H9 (cell line): ENCODE measurements around the gene ZBTB20. TPM values are rescaled to one million over a fixed set of nuclear protein-coding genes. Genes with fewer than 3 reads are reported as not detected.

Experiments
- DNase-seq: peaks from one replicate; pipeline ENCODE4 v3.0.0-alpha.2; 2017
- H2AFZ ChIP-seq: one replicate; pipeline ENCODE4 v1.6.1; 2013; ENCODE audit warnings: mild to moderate bottlenecking, low read length, control low read depth, moderate library complexity
- H2AK5ac ChIP-seq: 2 replicates; pipeline ENCODE4 v1.6.1; 2013; ENCODE audit warnings: low read length, control low read depth, mixed read lengths; ENCODE audit not compliant: insufficient read length
- H2BK120ac ChIP-seq: one replicate; pipeline ENCODE4 v1.6.1; 2013; ENCODE audit warnings: low read depth, mild to moderate bottlenecking, low read length, control low read depth, inconsistent platforms; ENCODE audit not compliant: poor library complexity, severe bottlenecking
- H2BK12ac ChIP-seq: 2 replicates; pipeline ENCODE4 v1.6.1; 2013; ENCODE audit warnings: low read length, control low read depth, mixed read lengths, low read depth; ENCODE audit not compliant: insufficient read length
- H2BK15ac ChIP-seq: 2 replicates; pipeline ENCODE4 v1.6.1; 2013; ENCODE audit warnings: low read depth, low read length, control low read depth
- H2BK20ac ChIP-seq: one replicate; pipeline ENCODE4 v1.6.1; 2013; ENCODE audit warnings: low read depth, mild to moderate bottlenecking, low read length, control low read depth, inconsistent platforms; ENCODE audit not compliant: poor library complexity, severe bottlenecking
- H2BK5ac ChIP-seq: 2 replicates; pipeline ENCODE4 v1.6.1; 2013; ENCODE audit warnings: low read length, control low read depth, mixed read lengths; ENCODE audit not compliant: insufficient read length
- H3K14ac ChIP-seq: 2 replicates; pipeline ENCODE4 v1.6.1; 2013; ENCODE audit warnings: low read length, control low read depth; ENCODE audit not compliant: insufficient read depth
- H3K18ac ChIP-seq: 2 replicates; pipeline ENCODE4 v1.6.1; 2013; ENCODE audit warnings: low read depth, mild to moderate bottlenecking, mixed read lengths, low read length, control low read depth; ENCODE audit not compliant: insufficient read length
- H3K23ac ChIP-seq: 2 replicates; pipeline ENCODE4 v1.6.1; 2013; ENCODE audit warnings: low read length, control low read depth, mixed read lengths, low read depth; ENCODE audit not compliant: insufficient read length
- H3K23me2 ChIP-seq: 2 replicates; pipeline ENCODE4 v1.6.1; 2013; ENCODE audit warnings: low read depth, mild to moderate bottlenecking, mixed read lengths, low read length, control low read depth; ENCODE audit not compliant: insufficient read length, poor library complexity, severe bottlenecking
- H3K27ac ChIP-seq: 2 replicates; pipeline ENCODE4 v1.5.1; 2013; ENCODE audit warnings: low read length, control low read depth, mixed read lengths, low read depth; ENCODE audit not compliant: insufficient read length
- H3K27me3 ChIP-seq: 2 replicates; pipeline ENCODE4 v1.6.1; 2013; ENCODE audit warnings: low read length, control low read depth, inconsistent platforms; ENCODE audit not compliant: insufficient read depth
- H3K4ac ChIP-seq: 2 replicates; pipeline ENCODE4 v1.6.1; 2013; ENCODE audit warnings: low read depth, mild to moderate bottlenecking, control low read depth, inconsistent platforms, low read length, moderate library complexity
- H3K4me1 ChIP-seq: 2 replicates; pipeline ENCODE4 v1.6.1; 2013; ENCODE audit warnings: low read length, control low read depth, inconsistent platforms; ENCODE audit not compliant: insufficient read depth
- H3K4me2 ChIP-seq: 2 replicates; pipeline ENCODE4 v1.6.1; 2013; ENCODE audit warnings: low read length, control low read depth, mixed read lengths; ENCODE audit not compliant: insufficient read length, insufficient read depth
- H3K56ac ChIP-seq: 2 replicates; pipeline ENCODE4 v1.6.1; 2013; ENCODE audit warnings: low read depth, mild to moderate bottlenecking, mixed read lengths, low read length, control low read depth; ENCODE audit not compliant: insufficient read length
- H3K79me1 ChIP-seq: 2 replicates; pipeline ENCODE4 v1.6.1; 2013; ENCODE audit warnings: low read depth, mild to moderate bottlenecking, moderate library complexity, low read length, control low read depth, inconsistent platforms; ENCODE audit not compliant: insufficient read depth, poor library complexity, severe bottlenecking
- H3K79me2 ChIP-seq: 2 replicates; pipeline ENCODE4 v1.6.1; 2013; ENCODE audit warnings: low read length, control low read depth, inconsistent platforms; ENCODE audit not compliant: insufficient read depth
- H3K9ac ChIP-seq: 2 replicates; pipeline ENCODE4 v1.6.1; 2013; ENCODE audit warnings: low read length, control low read depth, mixed read lengths; ENCODE audit not compliant: insufficient read length; ENCODE audit errors: extremely low read depth
- H3K9me3 ChIP-seq: one replicate; pipeline ENCODE4 v1.6.1; 2013; ENCODE audit warnings: low read depth, low read length, inconsistent platforms; ENCODE audit not compliant: control insufficient read depth
- H3T11ph ChIP-seq: one replicate; pipeline ENCODE4 v1.6.1; 2013; ENCODE audit warnings: mild to moderate bottlenecking, low read length, control low read depth, inconsistent platforms
- H4K20me1 ChIP-seq: one replicate; pipeline ENCODE4 v1.6.1; 2013; ENCODE audit not compliant: control insufficient read depth, insufficient read length, insufficient read depth
- H4K5ac ChIP-seq: 2 replicates; pipeline ENCODE4 v1.6.1; 2013; ENCODE audit warnings: low read depth, mild to moderate bottlenecking, mixed read lengths, low read length, control low read depth; ENCODE audit not compliant: insufficient read length
- H4K8ac ChIP-seq: replicated peaks from 2 replicates; pipeline ENCODE4 v1.6.1; 2013; ENCODE audit warnings: low read length, control low read depth, mixed read lengths, low read depth; ENCODE audit not compliant: insufficient read length
- H4K91ac ChIP-seq: 2 replicates; pipeline ENCODE4 v1.6.1; 2013; ENCODE audit warnings: low read depth, mild to moderate bottlenecking, moderate library complexity, mixed read lengths, low read length, control low read depth; ENCODE audit not compliant: insufficient read length
- H3K27ac Mint-ChIP-seq, 3 experiments: 2 replicates in 2 of 3; 3 replicates in 1 of 3; pipeline ENCODE4 v1.8.0; 2020 to 2021; ENCODE audit warnings: mixed read lengths in 3 of 3, mild to moderate bottlenecking in 1 of 3, moderate library complexity in 1 of 3
- H3K27me3 Mint-ChIP-seq: 2 replicates; pipeline ENCODE4 v1.8.0; 2021; ENCODE audit warnings: low read depth, mild to moderate bottlenecking, moderate library complexity, mixed read lengths
- H3K36me3 Mint-ChIP-seq, 3 experiments: 2 replicates in 2 of 3; 3 replicates in 1 of 3; pipeline ENCODE4 v1.8.0; 2020 to 2021; ENCODE audit warnings: low read depth in 3 of 3, mixed read lengths in 3 of 3; ENCODE audit not compliant: insufficient read depth in 1 of 3
- H3K4me1 Mint-ChIP-seq, 2 experiments: 2 replicates each; pipeline ENCODE4 v1.8.0; 2020; ENCODE audit warnings: mixed read lengths in 2 of 2
- H3K4me3 Mint-ChIP-seq, 2 experiments: 2 replicates in 1 of 2; 3 replicates in 1 of 2; pipeline ENCODE4 v1.8.0; 2020 to 2021; ENCODE audit warnings: mild to moderate bottlenecking in 2 of 2, mixed read lengths in 2 of 2, moderate library complexity in 1 of 2
- H3K9me3 Mint-ChIP-seq, 2 experiments: 2 replicates in 1 of 2; 3 replicates in 1 of 2; pipeline ENCODE4 v1.8.0; 2020; ENCODE audit warnings: mild to moderate bottlenecking in 2 of 2, mixed read lengths in 2 of 2, moderate library complexity in 1 of 2
- WGBS: extraction: QIAGEN DNeasy Blood & Tissue Kit; methylation state at CpG from one replicate; pipeline ENCODE4 v1.1.7; 2013; ENCODE audit warnings: missing lambda C conversion rate, low lambda C conversion rate, mixed read lengths; ENCODE audit not compliant: insufficient read length; ENCODE audit errors: extremely low coverage; 5-methylcytosine and 5-hydroxymethylcytosine counted together
- total RNA-seq: library from RNA; stranded (reverse); gene quantifications from 2 replicates; pipeline ENCODE4 v1.2.1, GENCODE V29; 2021
- TF ChIP-seq, protein P1 (sequence below): fragments of 200-600 bp; sonication (generic); conservative IDR thresholded peaks from 3 replicates; pipeline ENCODE4 v1.8.0; 2021; ENCODE audit warnings: antibody characterized with exemption, mild to moderate bottlenecking

Gene ZBTB20
- total RNA-seq, 1 experiment from 2014 or later: 0.70 TPM

- H3K27ac Mint-ChIP-seq: no peak overlapping the region
- no peaks in the 10 kb centered on the region for H4K20me1 ChIP-seq
Observed at GRCh38 chr3:114450008-114450596, 697.0 kb downstream of the ZBTB20 start.

More at GRCh38 chr3:114450008-114450596, 697.0 kb downstream of the ZBTB20 start:
- Histone ChIP-seq H2BK20ac (no peak overlapping the region), H3K56ac (no peak overlapping the region), H3K27me3 (no peaks in the 10 kb centered on the region), H3K23me2 (peaks cover 11% of the 10 kb centered on the region), H3K23ac (no peak overlapping the region), H3K4ac (no peak overlapping the region), H3K9me3 (no peaks in the 10 kb centered on the region), H2AFZ (no peak overlapping the region), H3K27ac (no peak overlapping the region), H3K4me2 (no peak overlapping the region), H2BK5ac (no peak overlapping the region), H3K9ac (no peak overlapping the region), H4K5ac (no peak overlapping the region), H3K14ac (no peak overlapping the region), H3T11ph (no peak overlapping the region), H2AK5ac (no peak overlapping the region), H3K79me1 (no peaks in the 10 kb centered on the region), H3K18ac (no peak overlapping the region), H2BK12ac (no peak overlapping the region), H4K8ac (no peak overlapping the region), H2BK15ac (no peak overlapping the region), H4K91ac (no peak overlapping the region), H2BK120ac (no peak overlapping the region), H3K4me1 (no peaks in the 10 kb centered on the region), H3K79me2 (no peaks in the 10 kb centered on the region)
- no peak for DNase-seq
- Mint-ChIP-seq H3K9me3 (no peaks in the 10 kb centered on the region), H3K36me3 (no peaks in the 10 kb centered on the region), H3K4me3 (no peak overlapping the region), H3K4me1 (peaks cover 19 to 27% of the 10 kb centered on the region in 2 experiments), H3K27me3 (no peaks in the 10 kb centered on the region)
- WGBS: no CpG with 5 or more reads among the region's 7 CpGs
- TF ChIP-seq, protein P1, sequence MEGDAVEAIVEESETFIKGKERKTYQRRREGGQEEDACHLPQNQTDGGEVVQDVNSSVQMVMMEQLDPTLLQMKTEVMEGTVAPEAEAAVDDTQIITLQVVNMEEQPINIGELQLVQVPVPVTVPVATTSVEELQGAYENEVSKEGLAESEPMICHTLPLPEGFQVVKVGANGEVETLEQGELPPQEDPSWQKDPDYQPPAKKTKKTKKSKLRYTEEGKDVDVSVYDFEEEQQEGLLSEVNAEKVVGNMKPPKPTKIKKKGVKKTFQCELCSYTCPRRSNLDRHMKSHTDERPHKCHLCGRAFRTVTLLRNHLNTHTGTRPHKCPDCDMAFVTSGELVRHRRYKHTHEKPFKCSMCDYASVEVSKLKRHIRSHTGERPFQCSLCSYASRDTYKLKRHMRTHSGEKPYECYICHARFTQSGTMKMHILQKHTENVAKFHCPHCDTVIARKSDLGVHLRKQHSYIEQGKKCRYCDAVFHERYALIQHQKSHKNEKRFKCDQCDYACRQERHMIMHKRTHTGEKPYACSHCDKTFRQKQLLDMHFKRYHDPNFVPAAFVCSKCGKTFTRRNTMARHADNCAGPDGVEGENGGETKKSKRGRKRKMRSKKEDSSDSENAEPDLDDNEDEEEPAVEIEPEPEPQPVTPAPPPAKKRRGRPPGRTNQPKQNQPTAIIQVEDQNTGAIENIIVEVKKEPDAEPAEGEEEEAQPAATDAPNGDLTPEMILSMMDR: no peak
